HG02642 (cell line): ENCODE data around the gene ZC3HAV1.
"Not testable (repeated sequence)": the region's sequence is repeated elsewhere in the genome, so short reads cannot be mapped to it uniquely, and the experiment has no call there.

Experiments used
- ATAC-seq: cut with Tn5 transposase; IDR thresholded peaks from one replicate; pipeline ENCODE4 v1.9.1; 2021; ENCODE audit warnings: mild to moderate bottlenecking; ENCODE audit not compliant: unreplicated experiment, poor library complexity

Gene ZC3HAV1

DNA sequence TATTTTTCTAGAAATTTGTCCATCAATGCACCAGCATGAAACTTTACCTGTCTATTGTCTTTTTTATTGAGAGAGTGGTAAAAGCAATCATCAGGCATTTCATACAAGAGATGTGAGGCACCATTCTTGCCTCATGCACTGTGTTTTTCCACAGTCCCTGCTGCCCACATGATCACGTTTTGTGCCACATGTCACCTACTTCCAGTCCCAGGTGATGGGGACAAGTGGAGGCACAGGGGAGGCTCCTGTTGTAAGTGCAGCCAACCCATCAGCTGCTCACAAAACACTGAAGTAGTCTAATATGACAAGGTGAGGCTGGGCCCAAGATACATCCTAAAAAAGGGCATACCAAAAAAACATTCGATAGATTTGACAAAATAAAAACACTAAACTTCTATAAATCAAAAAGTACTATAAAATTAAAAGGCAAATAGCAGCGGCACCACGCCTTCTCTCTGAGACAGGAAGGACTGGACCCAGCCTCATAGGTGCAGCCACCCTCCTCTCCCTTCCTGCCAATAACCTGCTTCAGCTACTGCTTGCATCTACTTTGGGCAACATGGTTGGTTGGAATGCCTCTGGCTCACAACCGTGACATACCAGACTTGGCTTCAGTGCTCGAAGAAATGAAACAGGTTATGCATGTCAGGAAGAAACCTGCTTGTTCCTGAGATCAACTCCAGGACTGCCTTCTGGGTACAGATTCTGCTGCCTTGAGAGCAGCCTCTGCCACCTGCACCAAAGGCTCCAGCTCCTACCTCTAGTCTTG, 76.0 kb downstream of the ZC3HAV1 start:
- ATAC-seq: no peak

DNA sequence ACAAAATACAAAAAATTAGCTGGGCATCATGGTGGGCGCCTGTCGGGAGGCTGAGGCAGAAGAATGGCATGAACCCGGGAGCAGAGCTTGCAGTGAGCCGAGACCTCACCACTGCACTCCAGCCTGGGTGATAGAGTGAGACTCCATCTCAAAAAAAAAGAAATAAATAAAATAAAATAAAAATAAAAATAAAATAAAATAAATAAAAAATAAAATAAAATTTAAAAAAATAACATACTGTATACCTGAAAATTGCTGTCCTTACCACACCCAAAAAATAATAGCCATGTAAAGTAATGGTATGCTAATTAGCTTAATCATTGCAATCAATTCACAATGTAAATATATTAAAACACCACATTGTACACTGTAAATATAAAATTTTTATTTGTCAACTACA, 77.0 kb downstream of the ZC3HAV1 start:
- ATAC-seq: no peak

DNA sequence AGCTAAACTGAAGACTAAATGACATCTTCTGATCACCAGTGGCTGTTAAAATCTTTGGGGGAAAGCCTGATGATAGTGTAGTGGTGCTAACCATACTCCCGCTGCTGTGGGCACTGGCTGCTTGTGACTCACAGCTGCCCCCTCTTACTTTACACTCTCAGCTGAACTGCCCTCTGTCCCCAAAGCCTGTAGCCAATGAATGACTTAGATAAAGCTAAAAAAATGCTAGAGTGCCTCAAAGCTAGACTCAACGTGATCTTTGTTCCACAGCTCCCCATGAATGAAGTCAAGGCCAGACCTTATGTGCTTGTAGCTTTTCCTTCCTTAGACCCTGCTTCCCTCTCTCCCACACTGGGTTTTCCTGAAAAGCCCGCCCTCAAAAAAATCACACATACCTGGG, 80.2 kb downstream of the ZC3HAV1 start:
- ATAC-seq: no peak

DNA sequence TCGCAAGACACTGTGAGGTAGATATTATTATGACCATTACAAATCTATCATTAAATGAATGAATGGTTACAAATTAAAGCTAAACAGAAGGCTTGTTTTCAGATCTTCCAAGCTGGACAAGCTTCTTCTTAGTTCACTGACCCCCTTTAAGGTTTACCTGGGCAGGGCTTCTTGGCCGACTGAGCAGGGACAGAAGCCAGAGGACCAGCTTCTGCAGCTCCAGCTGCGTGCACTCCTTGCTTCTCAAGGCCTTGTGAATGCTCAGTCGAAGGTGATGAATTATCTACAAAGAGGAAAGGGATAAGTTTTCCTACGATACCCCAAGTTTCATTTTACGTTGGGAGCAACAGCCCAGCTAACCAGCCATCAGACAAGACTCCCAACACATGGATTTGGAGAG, 83.0 kb downstream of the ZC3HAV1 start:
- ATAC-seq: no peak

DNA sequence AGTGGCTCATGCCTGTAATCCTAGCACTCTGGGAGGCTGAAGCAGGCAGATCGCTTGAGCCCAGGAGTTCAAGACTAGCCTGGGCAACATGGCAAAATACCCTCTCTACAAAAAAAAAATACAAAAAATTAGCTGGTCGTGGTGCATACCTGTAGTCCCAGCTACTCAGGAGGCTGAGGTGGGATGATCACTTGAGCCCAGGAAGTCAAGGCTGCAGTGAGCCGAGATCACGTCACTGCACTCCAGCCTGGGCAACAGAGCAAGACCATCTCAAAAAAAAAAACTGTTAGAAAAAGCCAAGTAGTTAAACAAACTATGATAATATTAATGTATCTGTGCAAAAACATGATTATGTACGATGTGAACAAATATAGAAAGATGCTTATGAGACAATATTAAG, 83.7 kb downstream of the ZC3HAV1 start:
- not testable (repeated sequence) for ATAC-seq

DNA sequence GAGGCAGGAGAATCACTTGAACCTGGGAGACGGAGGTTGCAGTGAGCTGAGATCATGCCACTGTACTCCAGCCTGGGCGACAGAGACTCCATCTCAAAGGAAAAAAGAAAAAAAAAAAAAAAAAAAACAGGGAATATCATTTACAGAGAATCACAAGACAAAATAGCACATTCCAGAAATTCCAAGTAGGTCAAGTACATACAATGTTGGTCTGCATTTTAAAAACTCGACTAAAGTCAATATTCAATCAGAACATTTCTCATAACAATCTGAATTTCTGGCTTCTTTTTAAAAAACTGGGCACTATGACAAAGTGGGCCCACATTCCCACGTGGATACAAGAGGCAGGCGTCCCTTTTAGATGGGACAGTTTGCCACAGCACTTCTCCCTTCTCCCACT, 86.4 kb downstream of the ZC3HAV1 start:
- ATAC-seq: no peak

DNA sequence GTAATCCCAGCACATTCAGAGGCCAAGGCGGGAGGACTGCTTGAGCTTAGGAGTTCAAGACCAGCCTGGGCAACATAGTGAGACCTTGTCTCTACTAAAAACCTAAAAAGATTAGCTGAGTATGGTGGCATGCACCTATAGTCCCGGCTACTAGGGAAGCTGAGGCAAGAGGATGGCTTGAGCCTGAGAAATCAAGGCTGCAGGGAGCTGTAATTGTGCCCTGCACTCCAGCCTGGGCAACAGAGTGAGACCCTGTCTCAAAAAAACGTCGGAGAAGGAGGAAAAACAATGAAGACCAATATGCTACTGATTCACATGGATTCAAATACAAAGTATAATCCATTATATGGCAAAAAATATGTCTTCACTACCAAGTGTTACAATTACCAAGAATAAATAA, 87.2 kb downstream of the ZC3HAV1 start:
- ATAC-seq: no peak

DNA sequence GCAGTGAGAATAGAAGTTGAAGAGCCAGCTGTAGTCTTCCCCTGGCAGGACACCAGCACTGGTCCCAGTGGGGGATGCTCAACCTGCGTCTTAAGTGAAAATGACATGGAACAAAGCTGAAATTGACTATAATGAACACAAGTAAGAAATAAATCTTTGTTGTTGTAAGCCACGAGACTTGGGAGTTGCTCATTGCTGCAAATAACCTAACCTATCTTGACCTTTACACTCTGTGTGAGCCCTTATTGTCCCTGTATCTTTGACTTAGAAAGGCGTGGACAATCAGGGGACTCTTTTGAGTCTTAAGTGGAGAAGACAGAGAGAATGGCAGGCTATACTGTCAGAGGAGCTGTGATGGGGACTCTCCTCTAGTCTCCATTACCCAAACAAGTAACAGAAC, 90.6 kb downstream of the ZC3HAV1 start:
- ATAC-seq: no peak

DNA sequence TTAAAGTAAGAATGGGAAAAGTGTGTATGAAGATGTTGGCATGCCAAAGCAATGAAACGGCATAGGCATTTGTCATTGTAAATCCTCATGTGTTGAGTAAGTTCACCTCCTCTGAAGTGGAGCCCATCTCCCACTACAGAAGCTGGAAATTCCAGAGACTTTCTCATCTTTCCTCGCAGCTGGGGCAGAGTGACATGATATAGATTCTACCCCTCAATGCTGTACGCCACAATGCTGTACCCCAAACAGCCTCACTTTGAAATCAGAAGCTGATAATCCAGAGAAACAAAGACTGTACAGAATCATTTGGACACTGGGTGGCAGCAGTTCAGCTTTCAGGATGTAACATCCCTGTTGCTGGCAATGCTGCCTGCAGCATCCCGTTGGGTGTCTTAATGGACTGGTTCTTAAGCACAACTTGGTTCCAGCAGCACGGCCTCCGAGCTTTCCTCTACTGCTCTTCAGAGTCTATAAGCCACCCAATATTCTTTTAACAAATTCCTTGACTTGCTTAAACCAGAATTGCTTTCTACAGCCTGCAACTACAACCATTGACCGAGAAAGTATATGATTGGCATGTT, 92.5 kb downstream of the ZC3HAV1 start:
- ATAC-seq: peak; percentile 90

DNA sequence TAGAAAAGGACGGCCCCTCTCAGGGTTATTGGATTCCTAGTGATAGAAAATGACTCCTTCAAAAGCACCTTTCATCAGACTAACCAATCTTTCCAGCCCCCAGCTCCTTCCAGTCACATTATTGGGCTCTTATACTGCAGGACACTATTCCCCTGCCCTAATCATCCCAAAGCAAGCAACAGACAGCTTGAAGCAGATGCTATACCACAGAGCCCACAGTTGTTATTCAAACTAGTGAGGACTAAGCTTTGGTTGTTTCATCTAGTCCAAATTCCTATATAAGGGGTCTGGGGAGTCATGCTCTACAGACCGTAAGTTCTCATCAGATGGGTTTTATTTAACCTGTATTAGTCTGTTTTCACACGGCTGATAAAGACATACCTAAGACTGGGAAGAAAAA, 98.1 kb downstream of the ZC3HAV1 start:
- ATAC-seq: no peak

DNA sequence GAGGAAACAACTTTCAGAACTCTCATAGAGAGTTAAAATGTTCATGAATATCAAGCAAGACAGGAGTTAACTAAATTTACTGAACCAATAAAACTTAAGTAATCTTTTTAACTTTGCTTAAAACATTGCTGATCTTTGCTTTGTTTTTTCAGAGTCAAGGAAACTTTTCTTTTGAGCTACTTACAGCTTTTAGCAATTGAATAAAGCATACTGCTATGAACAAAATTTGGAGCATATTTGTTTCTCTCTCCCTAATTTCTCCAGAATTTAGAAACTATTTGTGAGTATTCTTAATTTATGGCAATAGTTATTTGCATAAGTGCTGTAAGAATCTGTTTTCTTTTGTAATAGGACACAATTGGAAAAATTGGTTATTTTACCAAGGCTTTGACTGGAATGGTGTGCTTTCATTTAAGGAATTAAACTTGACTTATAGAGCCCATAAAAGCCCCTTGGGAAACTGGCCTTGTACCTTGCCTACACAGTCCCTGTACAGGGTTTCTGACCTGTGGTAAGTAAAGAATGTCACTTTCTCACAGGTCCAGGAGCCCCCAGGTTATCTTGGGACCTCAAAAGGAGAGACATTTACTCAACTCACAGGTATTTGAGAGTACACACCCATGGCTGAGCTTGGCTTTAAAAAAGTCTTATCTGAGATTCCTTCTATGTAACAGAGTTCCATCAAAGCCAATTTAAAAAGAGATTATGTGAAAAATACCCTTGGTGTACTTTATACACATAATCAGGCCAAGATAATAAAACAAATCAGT, 105.0 kb downstream of the ZC3HAV1 start:
- ATAC-seq: no peak

DNA sequence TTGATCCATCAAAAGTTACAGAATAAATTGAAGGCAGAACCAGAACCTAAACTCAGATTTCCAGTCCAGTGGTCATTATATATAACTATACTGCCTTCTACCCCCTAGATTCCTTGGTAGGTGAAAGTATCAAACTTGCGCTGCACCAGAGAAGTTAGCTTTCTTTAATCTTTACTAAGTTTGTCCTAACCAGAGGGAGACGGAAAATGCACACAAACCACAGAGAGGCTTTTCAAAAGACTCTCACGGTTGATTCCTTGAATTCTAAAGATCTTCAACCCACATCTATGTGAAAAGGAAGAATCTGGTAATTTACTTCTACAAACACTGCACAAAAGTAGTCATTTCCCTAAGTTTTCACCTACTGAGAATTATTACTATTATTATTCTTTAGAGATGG, 110.1 kb downstream of the ZC3HAV1 start:
- ATAC-seq: no peak
